ENCODE measurements around the gene UPF1.

GRCh38 chr19:18863843-18864362 lies 32.1 kb downstream of the UPF1 start:
- TF ChIP-seq TEAD3 (CRISPR knock-in tag; optimal IDR thresholded peaks at IDR 0.05; ENCODE audit: borderline replicate concordance) = no peak
- TF ChIP-seq ELK4 (CRISPR knock-in tag; IDR thresholded peaks at IDR 0.05; ENCODE audit: borderline replicate concordance) = no peak
- no peak for TF ChIP-seq E2F5 (CRISPR knock-in tag; conservative IDR thresholded peaks at IDR 0.05)
- no peak for TF ChIP-seq ZNF770 (CRISPR knock-in tag; IDR thresholded peaks at IDR 0.05)
- TF ChIP-seq ZNF660 (CRISPR knock-in tag; IDR thresholded peaks at IDR 0.05; ENCODE audit: borderline replicate concordance, low read depth) = no peak

Data from HepG2 (cell line).